GM19395 (cell line): ENCODE results near the gene TIFAB.

Experiments used
- ATAC-seq: cut with Tn5 transposase; IDR thresholded peaks from one replicate; pipeline ENCODE4 v1.9.1; 2021; ENCODE audit warnings: mild to moderate bottlenecking, moderate library complexity; ENCODE audit not compliant: unreplicated experiment

Gene TIFAB

DNA sequence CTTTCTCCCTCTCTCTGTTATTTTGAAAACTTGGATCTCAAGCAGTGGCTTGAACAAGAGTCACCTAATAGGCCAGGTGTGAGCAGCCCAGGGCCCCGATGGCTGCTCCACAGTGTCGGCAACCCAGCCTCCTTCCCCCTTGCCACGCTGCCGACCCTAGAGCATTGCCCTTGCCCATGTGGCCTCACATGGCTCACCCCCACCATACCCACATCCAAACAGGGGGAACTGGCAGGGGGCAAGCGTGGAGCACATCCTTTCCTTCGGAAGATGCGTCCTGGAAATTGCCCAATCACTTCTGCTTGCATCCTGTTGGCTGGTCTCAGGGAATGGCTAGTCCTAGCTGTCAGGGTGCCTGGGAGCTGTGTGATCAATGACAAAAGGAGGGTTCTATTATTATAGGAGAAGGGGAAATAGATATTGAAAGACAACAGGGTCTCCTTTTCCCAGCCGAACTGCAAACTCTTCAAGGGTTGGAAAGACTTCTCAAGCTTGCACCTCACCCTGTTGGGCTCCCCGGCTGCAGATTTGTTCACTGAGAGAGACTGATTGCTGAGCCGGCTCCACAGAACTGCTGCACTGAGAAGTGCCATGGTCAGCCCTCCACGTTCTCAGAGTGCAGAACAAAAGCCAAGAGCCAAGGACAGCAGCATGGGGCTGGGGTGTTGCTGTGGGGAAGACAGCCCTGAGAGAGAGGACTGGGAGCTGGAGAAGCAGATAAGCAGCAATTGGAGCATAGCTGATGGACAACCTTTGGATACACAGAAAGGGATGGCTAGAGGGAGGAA is 8.3 kb upstream of the TIFAB start:
- no peak for ATAC-seq

DNA sequence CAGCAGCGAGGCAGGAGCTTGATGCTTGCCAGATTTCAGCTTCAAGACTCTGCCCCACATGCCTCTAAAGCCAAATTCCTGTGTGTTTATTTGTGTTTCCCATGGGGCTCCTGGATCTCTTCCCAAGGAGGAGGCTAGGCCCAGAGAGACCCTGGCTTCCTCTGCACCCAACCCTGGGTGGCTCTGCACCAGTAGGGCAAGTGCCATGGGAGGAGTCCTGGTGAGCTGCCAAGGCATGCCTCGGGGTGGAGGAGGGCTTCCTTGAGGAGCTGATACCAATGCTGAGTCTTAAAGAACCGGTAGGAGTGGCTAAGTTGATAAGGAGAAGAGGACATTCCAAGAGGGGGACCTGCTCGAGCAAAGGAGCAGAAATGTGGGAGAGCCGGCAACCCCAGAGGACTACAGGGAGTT is 6.8 kb upstream of the TIFAB start:
- no peak for ATAC-seq

DNA sequence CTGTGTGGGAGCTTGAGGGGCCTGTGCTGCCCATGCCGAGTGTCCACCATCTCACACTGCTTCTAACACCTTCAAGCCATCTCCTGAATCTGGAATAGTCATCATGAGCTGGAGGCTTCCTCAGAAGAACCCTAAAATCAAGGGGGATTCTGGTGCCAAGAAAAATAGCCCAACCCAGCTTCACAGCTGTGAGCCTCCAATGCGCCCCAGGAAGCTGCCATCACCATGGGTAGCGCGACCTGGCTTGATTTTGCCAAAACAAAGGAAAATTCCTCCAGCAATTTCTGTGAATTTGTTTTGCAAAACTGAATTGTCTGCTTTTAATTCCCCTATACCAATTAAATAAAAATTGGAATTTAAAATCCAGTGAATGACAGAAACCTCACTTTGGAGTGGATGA is 6.2 kb upstream of the TIFAB start:
- ATAC-seq, result no peak

DNA sequence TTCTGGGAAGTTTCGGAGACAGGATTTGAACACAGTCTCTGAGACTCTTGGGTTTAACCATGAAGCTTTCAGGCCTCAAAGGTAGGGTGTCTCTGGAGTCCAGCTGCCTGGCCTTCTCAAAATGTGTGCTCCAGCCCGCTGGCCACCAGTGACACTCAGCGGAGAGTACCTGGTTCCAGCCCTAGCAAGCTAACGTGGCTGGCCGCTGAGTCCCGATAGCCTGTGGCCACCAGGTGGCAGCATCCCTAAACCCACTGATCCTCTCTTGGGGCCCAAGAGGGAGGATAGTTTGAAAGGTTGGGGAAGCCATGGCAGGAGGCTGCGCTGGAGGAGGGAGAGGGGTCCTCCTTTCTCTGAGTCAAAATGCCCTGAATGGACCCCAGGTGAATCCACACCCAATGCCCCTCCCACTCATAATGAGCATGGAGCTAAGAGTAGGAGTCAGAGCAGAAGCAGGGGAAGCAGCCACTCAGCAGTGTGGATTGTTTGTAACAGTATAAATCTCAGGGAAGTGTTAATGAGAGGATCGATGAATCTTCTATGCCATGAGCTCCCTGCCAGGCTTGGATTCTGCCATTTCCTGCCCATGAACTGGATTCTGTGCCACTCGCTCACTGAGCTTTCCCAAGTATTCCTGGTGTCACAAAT is 5.4 kb upstream of the TIFAB start:
- ATAC-seq, result peak; percentile 74

DNA sequence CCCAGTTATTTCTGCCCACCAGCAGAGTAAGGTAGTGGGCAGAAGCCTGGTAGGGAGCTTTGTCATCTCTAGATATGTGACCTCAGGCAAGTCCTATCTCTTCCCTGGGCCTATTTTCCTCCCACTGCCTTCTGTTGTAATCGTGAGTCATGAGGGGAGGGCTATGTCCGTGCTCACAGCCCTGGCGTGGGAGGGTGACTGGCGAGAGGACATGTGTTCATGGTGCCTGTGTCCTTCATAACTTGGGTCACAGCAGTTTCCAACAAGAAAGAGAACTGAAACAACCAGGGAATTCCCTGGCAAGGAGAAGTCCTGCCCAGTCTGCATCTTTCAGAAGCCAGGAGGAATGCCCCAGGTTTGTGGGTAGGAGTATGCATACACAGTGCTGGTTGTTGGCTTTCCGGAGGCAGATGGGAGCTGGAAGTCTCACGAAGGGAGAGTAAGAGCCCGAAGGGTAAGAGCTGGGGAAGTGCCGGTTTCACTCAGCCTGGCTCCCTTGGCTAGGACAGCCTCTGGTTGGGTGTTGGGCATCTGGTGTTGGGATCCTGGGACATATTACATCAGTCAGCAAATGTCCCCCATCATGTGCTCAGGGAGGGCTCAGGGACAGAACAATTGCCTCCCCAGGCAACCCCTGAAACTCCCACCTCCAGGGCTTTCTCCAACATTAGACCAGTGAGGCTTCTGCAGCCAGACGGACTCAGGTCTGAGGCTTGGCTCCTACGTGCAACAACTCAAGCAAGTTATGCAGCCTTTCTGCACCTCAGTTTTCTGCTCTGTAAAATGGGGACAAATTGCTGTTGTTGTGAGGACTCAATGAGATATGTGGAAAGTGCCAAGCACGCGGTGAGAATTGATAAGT is 4.3 kb upstream of the TIFAB start:
- no peak for ATAC-seq

DNA sequence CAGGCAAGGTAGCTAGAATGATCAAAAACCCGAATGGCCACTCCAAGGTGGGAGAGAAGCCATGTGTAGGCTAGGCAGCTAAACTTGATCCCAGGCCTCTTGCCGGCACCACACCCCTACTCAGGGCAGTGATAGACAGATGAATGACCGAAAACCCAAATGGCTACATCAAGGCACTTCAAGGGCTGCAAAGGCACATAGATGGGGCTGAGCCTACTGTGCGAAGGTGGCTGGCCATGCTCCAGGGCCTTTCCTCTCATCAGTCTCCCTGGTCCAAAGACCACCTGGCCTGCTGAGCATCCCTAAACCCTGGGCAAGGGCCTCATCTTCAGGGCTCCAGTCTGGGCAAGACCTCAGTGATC is 3.7 kb upstream of the TIFAB start:
- no peak for ATAC-seq

DNA sequence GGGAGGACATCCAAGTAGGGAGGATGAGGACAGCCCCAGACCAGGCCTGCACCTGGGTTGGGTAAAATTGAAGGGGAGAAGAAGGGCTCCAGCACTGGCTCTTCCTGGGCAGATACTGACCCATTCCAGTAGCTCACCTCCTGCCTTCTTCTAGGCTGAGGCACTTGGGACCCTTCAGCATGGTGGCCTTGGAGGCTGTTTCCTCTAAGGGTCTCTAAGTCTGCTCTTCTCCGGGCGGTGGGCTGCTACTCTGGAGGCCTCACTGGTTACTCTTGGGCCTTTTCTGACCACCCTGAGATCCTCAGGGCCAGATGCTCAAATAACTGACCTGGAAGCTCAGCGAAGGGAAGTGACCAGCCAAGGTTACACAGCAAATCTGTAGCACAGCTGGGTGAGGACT is 2.8 kb upstream of the TIFAB start:
- no peak for ATAC-seq

DNA sequence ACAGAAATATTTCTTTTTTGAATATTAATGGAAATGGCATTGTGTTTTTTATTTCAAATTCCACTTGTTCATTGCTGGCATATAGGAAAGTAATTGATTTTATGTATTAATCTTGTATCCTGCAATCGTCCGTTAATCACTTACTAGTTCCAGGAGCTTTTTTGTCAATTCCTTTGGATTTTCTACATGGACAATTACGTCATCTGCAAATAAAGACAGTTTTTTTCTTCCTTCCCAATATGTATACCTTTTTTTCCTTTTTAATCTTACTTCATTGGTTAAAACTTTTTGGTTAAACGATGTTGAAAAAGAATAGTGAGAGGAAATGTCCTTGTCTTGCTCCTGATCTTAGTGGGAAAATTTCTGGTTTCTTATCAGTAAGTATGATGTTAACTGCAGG is 1.5 kb upstream of the TIFAB start:
- ATAC-seq, result no peak

DNA sequence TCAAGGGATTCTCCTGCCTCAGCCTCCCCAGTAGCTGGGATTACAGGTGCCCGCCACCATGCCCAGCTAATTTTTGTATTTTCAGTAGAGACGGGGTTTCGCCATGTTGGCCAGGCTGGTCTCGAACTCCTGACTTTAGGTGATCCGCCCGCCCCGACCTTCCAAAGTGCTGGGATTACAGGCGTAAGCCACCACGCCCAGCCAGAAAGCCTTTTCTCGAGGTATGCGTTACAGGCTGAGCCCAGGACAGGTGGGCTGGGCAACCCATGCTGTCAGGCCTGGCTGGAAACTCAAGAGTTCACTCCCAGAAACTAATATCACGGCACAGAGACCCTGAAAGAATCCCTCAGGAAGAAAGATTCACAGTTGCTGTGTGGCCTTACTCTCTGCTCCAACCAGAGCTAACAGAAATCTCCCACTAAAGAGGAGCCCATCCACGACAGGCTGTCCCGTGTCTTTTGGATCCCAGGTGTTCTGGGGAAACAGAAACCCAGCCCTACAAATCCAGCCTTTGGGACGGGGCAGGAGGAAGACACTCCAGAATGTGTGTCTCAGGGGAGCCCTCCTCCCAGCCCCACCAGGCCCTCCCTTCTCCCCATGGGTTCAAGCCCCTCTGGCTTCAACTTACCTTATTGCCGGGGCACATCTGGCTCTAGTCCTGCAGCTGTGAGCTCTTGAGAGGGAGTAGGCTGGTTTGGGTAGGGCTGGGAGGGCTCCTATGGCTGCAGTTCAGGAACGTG is 400 bp downstream of the TIFAB start:
- ATAC-seq, result no peak

DNA sequence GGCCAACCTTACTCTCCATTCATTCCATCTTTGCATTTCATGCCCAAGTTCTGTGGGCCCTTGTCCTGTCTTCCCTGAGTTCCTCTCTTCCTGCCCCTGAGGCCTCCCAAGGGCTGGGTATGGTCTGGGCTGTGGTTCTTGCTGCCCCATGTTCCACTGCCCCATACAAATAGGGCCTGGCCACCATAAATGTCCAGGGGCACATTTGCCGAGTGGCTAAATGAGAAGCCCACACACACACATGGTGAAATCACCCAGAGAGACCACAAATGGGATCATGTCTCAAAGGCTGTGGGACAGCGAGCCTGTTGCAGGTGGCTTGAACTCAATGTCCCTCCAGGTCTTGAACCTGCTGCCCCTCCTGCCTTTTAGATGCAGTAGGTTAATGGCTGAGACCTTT is 1.2 kb downstream of the TIFAB start:
- ATAC-seq, result no peak

DNA sequence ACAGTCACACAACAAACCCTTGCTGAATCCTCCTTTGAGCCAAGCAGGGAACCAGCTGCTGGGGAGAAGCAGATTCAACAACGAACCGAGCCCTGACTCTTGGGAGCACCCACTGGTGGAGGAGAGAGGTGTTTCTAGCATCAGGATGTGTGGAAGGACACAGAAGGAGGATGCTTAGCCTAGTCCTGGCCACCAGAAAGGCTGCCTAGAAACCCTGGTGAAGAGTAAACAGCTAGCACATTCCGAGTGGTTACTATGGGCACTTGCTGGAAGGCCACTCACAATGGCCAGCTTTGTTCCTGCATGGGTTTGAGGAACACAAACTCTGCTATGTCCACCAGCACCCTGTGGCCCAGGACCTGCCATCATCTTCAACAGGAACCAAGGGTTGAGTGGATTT is 1.8 kb downstream of the TIFAB start:
- ATAC-seq, result no peak

DNA sequence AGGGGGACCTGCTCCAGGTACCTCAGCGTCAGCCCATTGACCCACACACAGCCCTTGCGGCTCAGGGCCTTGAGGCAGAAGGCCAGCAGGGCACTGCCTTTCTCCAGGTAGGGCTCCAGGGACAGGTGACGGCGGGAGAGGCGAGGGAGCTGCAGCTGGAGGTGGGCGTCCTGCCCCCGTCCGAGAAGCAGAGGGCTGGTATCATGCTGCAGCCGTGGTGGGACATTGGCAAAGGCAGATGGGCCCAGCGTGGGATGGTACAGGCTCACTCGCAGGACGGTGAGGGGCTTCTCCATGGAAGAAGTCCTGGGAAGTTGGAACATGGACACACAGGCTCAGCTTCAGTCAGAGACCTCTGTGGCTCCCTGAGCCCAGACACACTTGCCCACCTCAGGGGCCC is 2.5 kb downstream of the TIFAB start:
- no peak for ATAC-seq

DNA sequence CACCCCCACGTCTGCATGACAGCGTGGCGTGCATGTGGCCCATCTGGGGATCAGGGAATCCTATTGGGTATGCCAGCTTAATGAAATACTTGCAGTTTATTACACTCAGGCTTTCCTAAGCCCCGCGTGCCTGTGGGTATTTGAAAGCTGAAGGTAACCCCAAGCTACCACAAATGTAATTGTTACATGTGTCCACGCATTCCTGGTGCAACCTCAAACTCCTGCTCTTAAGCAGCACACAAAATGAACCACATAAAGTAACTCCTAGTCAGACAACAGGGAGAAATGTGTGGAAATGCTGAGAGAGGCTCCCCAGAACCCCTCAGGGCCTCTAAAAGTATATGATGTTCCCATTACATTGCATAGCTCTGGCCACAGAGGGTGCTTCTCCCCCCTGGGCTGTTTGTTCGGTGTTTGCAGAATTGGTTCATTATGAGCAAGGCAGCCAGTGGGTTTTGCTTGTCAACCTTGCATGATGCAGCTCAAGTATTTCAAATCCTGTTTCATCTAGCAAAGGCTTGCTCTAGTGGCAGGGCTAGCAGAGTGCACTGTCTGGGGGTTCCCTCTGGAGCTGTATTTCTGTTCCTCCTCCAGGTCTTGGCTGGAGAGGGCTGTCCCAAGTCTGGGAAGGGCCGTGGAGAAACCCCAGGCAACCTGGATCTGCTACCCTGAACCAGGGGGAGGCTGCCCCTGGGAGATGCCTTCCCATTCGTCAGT is 3.2 kb downstream of the TIFAB start:
- ATAC-seq, result no peak

DNA sequence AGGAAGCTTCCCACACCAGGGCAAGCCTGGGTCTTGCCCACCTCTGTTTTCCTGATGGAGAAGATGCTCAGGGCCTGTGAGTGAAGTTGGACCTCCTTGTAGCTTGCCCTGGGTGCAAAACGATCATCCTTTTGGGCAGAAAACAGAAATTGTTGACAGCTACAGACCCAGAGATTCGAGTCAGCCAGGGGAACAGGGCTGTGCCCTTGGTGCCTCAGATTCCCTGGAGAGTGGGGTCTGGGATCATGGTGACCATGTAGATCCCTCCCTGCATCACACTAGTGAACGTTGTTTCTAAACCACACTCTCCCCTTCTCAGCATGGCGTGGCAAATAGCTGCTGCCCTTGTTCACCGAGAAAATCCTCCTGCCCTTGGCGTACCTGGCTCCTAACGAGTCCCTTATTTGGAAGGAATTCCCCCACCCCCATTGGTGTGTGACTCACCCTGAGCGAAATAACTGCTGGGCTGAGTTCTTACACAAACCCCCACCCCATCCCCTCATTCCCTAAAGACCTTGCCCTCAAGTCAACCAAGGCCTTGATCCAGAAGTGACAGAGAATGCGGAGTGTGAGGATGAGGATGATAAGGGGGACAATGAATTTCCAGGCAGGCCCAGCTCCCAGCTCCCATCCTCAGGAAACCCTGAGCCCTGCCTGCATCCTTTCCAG is 3.9 kb downstream of the TIFAB start:
- ATAC-seq, result no peak

DNA sequence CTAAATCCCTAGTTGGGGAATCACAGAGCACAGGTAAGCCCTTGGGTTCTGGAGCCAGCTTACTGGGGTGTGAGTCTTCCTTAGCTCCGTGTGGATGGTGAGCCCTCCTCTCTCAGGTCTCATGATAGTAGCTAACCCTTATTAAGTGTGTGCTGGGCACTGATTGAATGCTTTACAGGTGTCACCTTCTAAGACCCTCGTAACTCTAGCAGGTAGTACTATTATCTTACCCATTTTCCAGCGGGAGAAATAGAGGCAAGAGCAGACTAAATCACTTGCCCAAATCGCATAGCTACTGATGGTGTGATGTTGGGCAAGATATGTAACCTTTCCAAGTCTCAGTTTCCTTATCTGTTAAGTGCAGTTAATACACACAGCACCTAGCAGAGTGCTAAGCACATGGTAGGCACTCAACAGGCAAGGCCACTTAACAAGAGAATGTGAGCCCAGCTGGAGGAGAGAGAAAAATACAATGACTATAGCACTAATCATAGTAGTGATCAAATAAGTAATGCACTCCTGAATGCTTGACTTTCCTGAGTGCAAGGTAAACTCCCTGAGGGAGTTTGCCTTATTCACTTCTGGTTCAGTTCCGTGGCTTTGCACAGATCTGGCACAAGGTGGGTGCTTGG is 4.7 kb downstream of the TIFAB start, which contains the start of gene DCANP1:
Gene DCANP1 (minus strand): TSS at position 51 of the 632 bp plus-strand sequence. CDS start 240 bp downstream, outside the sequence.
- ATAC-seq, result no peak

DNA sequence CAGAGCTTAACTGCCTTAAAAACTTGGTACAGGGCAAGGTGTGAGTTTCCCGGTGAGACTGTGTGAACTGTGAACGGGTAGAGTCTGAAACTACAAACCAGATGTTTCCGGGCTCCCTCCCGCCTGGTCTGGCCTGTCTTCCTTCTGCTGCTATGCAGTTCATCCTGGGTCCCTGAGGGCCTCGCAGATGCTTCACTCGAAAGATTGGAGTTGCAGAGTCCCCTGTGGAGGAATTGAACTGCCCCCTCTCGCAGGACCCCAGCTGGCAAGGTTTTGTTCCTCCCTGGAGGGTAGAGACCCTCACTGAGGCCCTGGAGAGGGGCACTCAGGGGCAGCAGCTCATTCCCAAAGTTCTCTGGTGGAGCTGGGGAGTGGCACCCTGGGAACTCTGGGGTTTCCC is 5.5 kb downstream of the TIFAB start:
- no peak for ATAC-seq

DNA sequence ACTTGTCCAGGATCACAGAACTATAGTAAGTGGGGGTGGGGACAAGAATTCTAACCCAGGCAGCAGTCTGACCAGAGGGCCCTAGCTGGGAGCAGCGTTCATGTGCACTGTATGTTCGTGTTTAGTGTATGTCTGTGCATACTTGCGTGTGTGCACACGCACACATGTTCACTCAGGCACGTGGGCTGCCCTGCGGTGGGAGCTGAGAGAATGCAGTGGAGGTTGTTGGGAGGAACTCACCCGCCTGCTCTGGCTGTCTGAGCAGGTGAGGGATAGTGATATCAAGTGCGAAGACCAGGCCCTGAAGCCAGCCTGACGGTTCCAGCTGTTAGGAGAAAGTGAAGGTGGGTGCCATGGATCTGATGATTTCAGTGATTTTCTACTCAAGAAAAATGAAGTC is 5.9 kb downstream of the TIFAB start:
- no peak for ATAC-seq

DNA sequence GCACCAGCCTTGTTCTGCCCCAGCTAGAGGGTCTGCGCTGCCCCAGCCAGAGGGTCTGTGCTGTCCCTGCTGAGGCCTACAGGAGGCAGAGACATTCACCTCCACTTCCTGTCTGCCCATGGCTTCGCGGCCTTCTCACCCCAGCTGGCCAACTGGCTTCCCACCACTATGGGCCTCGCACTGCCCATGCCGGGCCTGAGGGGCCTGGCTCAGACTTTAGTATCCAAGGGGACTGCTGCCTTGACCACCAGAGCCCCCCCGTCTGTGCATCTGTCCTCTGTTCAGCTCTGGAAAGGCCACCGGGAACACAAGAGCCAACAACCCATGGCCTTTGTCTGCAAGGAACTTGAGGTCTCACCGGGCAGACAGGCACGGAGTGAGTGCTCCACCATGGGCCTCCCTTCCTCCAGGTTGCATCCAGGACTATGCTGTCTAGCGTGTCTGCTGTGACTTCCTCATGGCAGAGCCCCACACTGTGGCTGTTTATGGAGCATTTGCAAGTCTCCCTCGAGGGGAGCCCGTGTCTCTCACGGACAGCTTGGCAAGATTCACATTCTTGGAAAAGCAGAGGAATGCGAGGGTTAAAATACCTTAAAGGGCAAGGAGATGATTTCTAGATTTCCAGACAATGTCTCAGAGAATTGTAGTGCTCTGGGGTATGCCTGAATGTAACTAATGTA is 6.7 kb downstream of the TIFAB start:
- ATAC-seq, result no peak

DNA sequence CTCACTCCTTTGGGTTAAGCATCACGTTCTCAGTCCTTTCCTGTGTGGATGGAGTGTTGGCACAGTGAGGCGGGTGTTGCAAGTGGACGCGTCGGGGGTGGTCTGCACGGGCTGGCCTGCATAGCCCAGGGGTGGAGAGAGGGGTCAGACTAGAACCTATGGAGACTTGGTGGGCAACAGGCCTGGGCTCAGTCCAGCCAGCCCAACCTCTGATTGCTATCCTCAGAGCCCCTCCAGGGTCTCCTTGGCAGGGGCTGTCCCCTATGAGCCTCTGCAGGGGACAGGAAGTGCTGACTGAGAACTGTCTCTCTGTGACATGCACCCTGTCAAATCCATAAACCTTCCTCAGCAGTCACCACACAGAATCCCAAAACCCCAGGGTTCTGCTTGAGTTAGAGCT is 7.3 kb downstream of the TIFAB start:
- no peak for ATAC-seq
